Measurements from ENCODE around the gene NFKBIA. TPM values are rescaled to one million over a fixed set of nuclear protein-coding genes. Genes with fewer than 3 reads are reported as not detected.

NFKBIA gene
- total RNA-seq, 1 donor from 2014 or later = 35.5 TPM

DNA sequence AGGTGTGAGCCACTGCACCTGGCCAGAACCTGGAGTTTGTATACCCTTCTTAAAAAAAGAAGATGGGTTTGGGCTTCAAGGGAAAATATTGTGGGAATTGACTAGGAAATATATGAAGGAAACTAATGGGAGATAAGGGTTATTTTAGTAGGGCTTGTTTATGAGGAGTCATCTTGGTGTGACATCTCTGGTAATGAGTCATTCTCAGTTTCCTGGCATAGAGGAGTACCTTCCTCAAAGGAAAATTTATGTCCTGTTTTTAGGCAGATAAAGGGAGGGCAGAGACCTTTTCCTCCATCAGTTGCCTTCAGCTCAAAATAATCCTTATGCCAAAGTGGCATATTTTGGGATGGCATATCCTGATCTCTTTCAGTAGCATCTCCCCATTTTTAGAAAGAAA lies 30.6 kb upstream of the NFKBIA start:
- Histone ChIP-seq H3K36me3 (ENCODE audit: insufficient read depth, low read length) (no peaks in the 10 kb centered on the region), H3K9ac (ENCODE audit: low read length) (no peak overlapping the region), H3K4me3 (ENCODE audit: insufficient read depth, low read depth, low read length) (no peak overlapping the region), H3K9me3 (ENCODE audit: insufficient read depth, low read depth, low read length) (no peaks in the 10 kb centered on the region), H4K20me1 (ENCODE audit: insufficient read depth, low read length) (no peaks in the 10 kb centered on the region), H3K27me3 (ENCODE audit: insufficient read depth, low read length) (no peaks in the 10 kb centered on the region), H3K4me2 (ENCODE audit: low read length) (no peak overlapping the region), H2AFZ (ENCODE audit: low read depth, low read length) (no peak overlapping the region), H3K4me1 (ENCODE audit: insufficient read depth, low read length) (no peaks in the 10 kb centered on the region), H3K79me2 (ENCODE audit: insufficient read depth, low read length) (no peaks in the 10 kb centered on the region), H3K27ac (ENCODE audit: low read depth, low read length) (no peak overlapping the region)
- H3K4me3 Mint-ChIP-seq (ENCODE audit: unreplicated experiment) = no peak overlapping the region
- no peak overlapping the region for H3K27ac Mint-ChIP-seq (ENCODE audit: unreplicated experiment)
- TF ChIP-seq EZH2 (IDR thresholded peaks at IDR 0.05; ENCODE audit: insufficient read depth, low read length) = no peak
- TF ChIP-seq, protein P1, sequence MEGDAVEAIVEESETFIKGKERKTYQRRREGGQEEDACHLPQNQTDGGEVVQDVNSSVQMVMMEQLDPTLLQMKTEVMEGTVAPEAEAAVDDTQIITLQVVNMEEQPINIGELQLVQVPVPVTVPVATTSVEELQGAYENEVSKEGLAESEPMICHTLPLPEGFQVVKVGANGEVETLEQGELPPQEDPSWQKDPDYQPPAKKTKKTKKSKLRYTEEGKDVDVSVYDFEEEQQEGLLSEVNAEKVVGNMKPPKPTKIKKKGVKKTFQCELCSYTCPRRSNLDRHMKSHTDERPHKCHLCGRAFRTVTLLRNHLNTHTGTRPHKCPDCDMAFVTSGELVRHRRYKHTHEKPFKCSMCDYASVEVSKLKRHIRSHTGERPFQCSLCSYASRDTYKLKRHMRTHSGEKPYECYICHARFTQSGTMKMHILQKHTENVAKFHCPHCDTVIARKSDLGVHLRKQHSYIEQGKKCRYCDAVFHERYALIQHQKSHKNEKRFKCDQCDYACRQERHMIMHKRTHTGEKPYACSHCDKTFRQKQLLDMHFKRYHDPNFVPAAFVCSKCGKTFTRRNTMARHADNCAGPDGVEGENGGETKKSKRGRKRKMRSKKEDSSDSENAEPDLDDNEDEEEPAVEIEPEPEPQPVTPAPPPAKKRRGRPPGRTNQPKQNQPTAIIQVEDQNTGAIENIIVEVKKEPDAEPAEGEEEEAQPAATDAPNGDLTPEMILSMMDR (IDR thresholded peaks at IDR 0.05; ENCODE audit: insufficient read depth, low read depth, low read length) = no peak
- no peaks in the 10 kb centered on the region for H3K4me1 Mint-ChIP-seq (ENCODE audit: low read depth, unreplicated experiment)
- DNase-seq (ENCODE audit: low read depth) = no peak
- H3K27me3 Mint-ChIP-seq (ENCODE audit: low read depth, unreplicated experiment) = no peaks in the 10 kb centered on the region
- no peak for FAIRE-seq
- H3K9me3 Mint-ChIP-seq (ENCODE audit: unreplicated experiment) = no peaks in the 10 kb centered on the region
- no peaks in the 10 kb centered on the region for H3K36me3 Mint-ChIP-seq (ENCODE audit: low read depth, unreplicated experiment)

DNA sequence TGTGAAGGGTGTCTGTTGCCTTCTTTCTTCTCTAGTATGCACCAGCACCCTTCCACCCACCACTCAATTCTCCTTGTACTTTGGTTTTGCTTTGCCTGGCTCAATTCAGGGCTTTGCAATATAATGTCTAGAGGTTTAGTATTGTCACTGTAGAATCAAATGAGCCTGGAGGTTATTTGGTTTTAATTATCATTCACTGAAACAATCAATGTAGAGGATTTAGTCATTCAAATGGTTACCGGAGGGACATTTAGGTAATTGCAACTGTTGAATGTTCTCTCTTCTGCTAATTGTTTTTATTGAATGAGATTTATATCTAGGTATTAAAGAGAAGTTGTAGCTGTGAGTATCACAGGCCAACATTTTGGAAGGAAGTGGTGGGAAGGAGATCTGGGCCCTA lies 29.3 kb upstream of the NFKBIA start:
- DNase-seq (ENCODE audit: low read depth) (no peak), FAIRE-seq (no peak)
- Histone ChIP-seq H2AFZ (ENCODE audit: low read depth, low read length) (no peak overlapping the region), H4K20me1 (ENCODE audit: insufficient read depth, low read length) (no peaks in the 10 kb centered on the region), H3K4me3 (ENCODE audit: insufficient read depth, low read depth, low read length) (no peak overlapping the region), H3K4me2 (ENCODE audit: low read length) (no peak overlapping the region), H3K79me2 (ENCODE audit: insufficient read depth, low read length) (no peaks in the 10 kb centered on the region), H3K27me3 (ENCODE audit: insufficient read depth, low read length) (no peaks in the 10 kb centered on the region), H3K4me1 (ENCODE audit: insufficient read depth, low read length) (no peaks in the 10 kb centered on the region), H3K9ac (ENCODE audit: low read length) (no peak overlapping the region), H3K36me3 (ENCODE audit: insufficient read depth, low read length) (no peaks in the 10 kb centered on the region), H3K27ac (ENCODE audit: low read depth, low read length) (no peak overlapping the region), H3K9me3 (ENCODE audit: insufficient read depth, low read depth, low read length) (no peaks in the 10 kb centered on the region)
- no peaks in the 10 kb centered on the region for H3K4me1 Mint-ChIP-seq (ENCODE audit: low read depth, unreplicated experiment)
- no peak overlapping the region for H3K4me3 Mint-ChIP-seq (ENCODE audit: unreplicated experiment)
- H3K27ac Mint-ChIP-seq (ENCODE audit: unreplicated experiment) = no peak overlapping the region
- no peaks in the 10 kb centered on the region for H3K36me3 Mint-ChIP-seq (ENCODE audit: low read depth, unreplicated experiment)
- TF ChIP-seq EZH2 (IDR thresholded peaks at IDR 0.05; ENCODE audit: insufficient read depth, low read length) = no peak
- TF ChIP-seq, protein P1 (IDR thresholded peaks at IDR 0.05; ENCODE audit: insufficient read depth, low read depth, low read length) = no peak
- H3K9me3 Mint-ChIP-seq (ENCODE audit: unreplicated experiment) = no peaks in the 10 kb centered on the region
- H3K27me3 Mint-ChIP-seq (ENCODE audit: low read depth, unreplicated experiment) = no peaks in the 10 kb centered on the region

DNA sequence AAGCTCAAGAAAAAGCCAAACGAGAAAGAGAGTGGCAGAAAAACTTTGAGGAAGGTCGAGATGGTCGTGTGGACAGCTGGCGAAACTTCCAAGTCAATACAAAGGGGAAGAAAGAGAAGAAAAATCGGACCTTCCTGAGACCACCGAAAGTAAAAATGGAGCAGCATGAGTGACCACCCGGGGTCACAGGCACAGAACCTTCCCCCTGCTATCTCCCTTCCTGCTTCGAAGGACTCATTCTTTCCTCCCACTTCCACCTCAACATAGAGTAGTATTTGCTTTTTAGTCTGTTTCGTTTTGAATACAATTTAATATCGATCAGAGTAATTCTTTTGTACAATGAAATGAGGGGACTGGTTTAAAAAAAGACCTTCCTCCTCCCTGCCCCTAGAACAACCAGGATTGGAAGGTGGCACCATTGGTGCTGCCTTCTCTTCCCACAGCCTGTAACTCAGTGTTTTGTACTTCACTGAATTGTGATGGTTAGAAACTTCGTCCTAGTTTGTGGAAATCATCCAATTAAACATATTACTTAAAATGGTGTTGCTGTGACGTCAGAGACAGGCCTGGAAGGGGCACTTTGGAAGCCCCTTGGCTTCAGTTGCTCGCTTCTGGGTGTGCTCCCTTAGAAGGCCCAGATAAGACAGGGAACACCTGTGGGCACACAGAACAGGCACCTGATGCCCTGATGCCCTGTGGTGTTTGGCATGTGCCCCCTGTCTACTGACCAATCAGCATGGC lies 26.1 kb upstream of the NFKBIA start:
- H3K9me3 Mint-ChIP-seq (ENCODE audit: unreplicated experiment) = no peaks in the 10 kb centered on the region
- FAIRE-seq = no peak

More for the DNA sequence above, 26.1 kb upstream of the NFKBIA start:
- no peaks in the 10 kb centered on the region for H3K36me3 Mint-ChIP-seq (ENCODE audit: low read depth, unreplicated experiment)
- H3K4me3 Mint-ChIP-seq (ENCODE audit: unreplicated experiment) = no peak overlapping the region
- H3K4me3 ChIP-seq (ENCODE audit: insufficient read depth, low read depth, low read length) = no peak overlapping the region
- H3K4me1 ChIP-seq (ENCODE audit: insufficient read depth, low read length) = no peaks in the 10 kb centered on the region
- no peaks in the 10 kb centered on the region for H4K20me1 ChIP-seq (ENCODE audit: insufficient read depth, low read length)
- no peak for DNase-seq (ENCODE audit: low read depth)
- no peak overlapping the region for H2AFZ ChIP-seq (ENCODE audit: low read depth, low read length)
- H3K27me3 Mint-ChIP-seq (ENCODE audit: low read depth, unreplicated experiment) = no peaks in the 10 kb centered on the region
- H3K9ac ChIP-seq (ENCODE audit: low read length) = no peak overlapping the region
- no peaks in the 10 kb centered on the region for H3K4me1 Mint-ChIP-seq (ENCODE audit: low read depth, unreplicated experiment)
- H3K27ac Mint-ChIP-seq (ENCODE audit: unreplicated experiment) = no peak overlapping the region
- no peaks in the 10 kb centered on the region for H3K36me3 ChIP-seq (ENCODE audit: insufficient read depth, low read length)
- H3K9me3 ChIP-seq (ENCODE audit: insufficient read depth, low read depth, low read length) = no peaks in the 10 kb centered on the region
- H3K27ac ChIP-seq (ENCODE audit: low read depth, low read length) = no peak overlapping the region
- H3K79me2 ChIP-seq (ENCODE audit: insufficient read depth, low read length) = no peaks in the 10 kb centered on the region
- TF ChIP-seq, protein P1 (IDR thresholded peaks at IDR 0.05; ENCODE audit: insufficient read depth, low read depth, low read length) = no peak
- no peak for TF ChIP-seq EZH2 (IDR thresholded peaks at IDR 0.05; ENCODE audit: insufficient read depth, low read length)
- H3K4me2 ChIP-seq (ENCODE audit: low read length) = no peak overlapping the region
- H3K27me3 ChIP-seq (ENCODE audit: insufficient read depth, low read length) = no peaks in the 10 kb centered on the region

Data from astrocyte (in vitro differentiated cells and primary cell).